HG02588 (cell line): ENCODE data around the gene ZBTB16.

Source experiments
- ATAC-seq: cut with Tn5 transposase; IDR thresholded peaks from one replicate; pipeline ENCODE4 v1.9.1; 2021; ENCODE audit warnings: mild to moderate bottlenecking, moderate library complexity; ENCODE audit not compliant: unreplicated experiment

ZBTB16 gene

DNA sequence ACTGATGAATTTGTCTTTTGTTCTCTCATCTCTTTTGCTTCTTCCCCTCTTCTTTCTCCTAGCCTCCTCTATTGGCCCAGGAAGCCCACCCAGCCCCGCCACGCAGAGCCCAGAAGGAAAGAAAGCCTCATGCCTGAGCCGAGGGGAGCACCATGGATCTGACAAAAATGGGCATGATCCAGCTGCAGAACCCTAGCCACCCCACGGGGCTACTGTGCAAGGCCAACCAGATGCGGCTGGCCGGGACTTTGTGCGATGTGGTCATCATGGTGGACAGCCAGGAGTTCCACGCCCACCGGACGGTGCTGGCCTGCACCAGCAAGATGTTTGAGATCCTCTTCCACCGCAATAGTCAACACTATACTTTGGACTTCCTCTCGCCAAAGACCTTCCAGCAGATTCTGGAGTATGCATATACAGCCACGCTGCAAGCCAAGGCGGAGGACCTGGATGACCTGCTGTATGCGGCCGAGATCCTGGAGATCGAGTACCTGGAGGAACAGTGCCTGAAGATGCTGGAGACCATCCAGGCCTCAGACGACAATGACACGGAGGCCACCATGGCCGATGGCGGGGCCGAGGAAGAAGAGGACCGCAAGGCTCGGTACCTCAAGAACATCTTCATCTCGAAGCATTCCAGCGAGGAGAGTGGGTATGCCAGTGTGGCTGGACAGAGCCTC, 3.8 kb downstream of the ZBTB16 start:
- no peak for ATAC-seq

DNA sequence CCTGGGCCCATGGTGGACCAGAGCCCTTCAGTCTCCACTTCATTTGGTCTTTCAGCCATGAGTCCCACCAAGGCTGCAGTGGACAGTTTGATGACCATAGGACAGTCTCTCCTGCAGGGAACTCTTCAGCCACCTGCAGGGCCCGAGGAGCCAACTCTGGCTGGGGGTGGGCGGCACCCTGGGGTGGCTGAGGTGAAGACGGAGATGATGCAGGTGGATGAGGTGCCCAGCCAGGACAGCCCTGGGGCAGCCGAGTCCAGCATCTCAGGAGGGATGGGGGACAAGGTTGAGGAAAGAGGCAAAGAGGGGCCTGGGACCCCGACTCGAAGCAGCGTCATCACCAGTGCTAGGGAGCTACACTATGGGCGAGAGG, 4.3 kb downstream of the ZBTB16 start:
- no peak for ATAC-seq

DNA sequence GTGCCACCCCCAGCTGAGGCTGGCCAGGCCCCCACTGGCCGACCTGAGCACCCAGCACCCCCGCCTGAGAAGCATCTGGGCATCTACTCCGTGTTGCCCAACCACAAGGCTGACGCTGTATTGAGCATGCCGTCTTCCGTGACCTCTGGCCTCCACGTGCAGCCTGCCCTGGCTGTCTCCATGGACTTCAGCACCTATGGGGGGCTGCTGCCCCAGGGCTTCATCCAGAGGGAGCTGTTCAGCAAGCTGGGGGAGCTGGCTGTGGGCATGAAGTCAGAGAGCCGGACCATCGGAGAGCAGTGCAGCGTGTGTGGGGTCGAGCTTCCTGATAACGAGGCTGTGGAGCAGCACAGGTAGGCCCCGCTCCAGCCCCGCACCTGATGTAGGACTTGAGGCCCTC, 4.7 kb downstream of the ZBTB16 start:
- no peak for ATAC-seq

DNA sequence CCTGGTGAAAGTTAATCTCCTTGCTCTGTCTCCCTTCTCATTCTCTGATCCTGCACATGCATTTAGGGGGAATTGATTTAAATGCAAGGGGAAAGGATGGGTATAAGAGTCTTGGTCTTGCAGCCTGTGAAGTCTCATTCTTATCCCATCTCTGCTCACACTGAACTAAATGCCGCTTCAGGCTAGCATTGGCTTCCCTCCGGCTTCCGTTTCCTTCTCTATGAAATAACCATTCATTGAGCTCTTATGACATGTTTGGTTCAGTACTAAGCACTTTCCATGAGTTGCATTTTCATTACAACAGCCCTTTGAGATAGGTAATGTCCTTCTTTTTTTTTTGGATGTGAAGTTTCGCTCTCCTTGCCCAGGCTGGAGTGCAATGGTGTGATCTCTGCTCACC, 5.6 kb downstream of the ZBTB16 start:
- no peak for ATAC-seq

DNA sequence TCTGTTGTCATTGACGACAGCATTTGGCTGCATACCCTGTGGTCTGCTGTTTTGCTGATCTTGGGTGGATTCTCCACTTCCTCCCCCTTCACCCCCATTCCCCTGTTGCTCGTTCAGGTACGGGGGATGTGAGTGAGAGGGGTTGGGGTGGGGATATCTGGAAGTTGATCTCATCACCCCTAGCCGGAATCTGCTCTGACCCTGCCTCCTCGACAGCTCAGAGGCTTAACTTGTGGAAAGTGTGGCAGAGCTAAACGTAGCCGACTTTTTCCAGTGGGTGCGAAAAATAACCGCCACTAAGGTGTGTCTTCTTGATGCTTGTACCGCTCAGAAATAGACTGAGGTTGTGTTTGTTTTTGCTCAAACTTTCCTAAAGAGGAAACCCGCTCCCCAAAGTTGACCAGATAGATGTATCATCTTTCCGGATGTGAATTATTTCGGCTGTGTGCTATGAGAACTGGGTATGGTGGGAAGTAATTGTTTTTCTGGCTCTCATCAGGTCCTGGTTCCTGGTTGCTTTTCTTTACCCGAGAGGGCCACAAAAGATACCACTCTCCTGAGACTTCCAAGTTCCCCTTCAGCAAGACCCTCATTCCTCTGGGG, 6.6 kb downstream of the ZBTB16 start:
- ATAC-seq: no peak

DNA sequence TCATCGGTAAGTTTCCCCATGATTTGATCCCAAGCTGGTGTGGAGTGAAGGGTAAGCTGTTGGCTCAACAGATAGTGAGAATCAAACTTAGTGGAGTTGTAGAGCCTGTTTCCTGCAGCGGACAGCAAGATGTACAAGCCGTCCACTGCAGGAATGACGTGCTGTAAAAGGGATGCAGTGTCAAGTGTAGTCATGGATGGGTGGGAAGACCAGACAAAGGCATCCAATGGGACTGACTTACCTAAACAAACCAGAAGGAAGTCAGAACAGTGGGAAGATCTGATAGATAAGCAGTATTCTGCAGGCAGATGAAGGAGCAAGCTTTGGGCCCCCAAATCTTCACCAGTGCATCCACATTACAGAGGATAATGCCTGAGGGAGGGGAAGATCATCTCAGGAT, 8.8 kb downstream of the ZBTB16 start:
- no peak for ATAC-seq

DNA sequence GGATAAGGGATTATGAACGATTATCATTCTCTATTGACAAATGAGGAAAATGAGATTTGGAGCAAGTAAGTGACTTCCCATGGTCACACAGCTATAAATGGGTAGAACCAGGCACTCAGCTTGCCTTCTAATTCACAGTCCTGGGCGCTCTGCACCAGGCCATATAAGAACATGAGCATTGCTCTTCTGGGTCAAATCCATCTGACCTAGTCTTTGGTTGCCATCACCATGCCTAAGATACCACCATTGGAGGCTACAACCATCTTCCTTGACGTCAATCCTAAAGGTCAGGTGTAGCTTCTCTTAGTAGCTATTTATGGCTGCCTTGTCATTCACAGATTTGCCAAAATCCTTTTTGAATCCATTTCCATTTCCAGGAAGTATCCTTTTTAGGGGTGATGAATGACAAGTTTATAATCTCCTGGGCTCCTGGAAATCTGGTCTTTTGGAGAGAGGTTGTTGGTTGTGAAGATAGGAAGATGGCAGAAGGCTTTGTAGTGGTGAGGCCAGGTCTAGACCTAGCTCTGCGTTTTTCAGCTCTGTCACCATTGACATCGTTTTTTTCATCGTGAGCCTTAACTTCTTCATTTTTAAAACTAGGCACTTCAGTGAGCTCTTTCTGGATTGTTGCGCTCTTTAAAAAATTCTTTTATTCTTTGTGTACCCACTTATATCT, 11.1 kb downstream of the ZBTB16 start:
- no peak for ATAC-seq

DNA sequence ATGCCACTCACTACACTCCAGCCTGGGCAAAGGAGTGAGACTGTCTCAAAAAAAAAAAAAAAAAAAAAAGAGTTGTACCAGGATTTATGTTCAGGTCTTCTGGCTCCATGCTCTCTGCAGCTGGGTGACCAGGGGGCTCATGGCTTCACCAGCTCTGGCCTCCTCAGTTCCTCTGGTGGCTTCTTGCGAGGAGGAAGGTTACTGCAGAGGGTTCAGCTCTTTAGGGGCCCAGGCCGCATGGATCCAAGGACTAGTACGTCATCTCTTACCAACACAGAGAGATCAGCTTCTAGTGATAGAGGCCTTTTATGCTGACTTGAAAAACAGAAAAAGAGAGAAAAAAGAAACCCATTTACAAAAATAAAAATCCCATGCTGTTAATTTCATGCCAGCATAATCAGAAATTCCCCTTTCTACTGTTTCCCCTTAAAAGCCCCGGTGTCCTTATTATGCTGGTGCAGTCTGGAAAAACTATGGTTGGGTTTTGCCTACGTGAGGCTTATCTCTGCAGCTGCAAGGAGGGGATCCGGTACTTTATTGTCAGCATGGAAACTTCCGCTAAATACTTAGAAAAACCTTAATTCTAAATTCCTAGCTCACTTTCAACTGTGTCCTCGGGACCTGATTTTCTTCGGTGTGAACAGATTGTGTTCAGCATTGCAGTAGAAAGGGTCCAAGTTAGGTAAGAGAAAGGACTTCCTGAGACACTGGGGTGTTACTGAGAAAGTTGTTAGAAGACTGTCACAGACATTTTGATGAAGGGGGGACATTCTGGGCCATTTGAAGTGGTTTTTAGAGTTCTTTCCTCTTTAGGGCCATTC, 13.7 kb downstream of the ZBTB16 start:
- ATAC-seq: no peak

DNA sequence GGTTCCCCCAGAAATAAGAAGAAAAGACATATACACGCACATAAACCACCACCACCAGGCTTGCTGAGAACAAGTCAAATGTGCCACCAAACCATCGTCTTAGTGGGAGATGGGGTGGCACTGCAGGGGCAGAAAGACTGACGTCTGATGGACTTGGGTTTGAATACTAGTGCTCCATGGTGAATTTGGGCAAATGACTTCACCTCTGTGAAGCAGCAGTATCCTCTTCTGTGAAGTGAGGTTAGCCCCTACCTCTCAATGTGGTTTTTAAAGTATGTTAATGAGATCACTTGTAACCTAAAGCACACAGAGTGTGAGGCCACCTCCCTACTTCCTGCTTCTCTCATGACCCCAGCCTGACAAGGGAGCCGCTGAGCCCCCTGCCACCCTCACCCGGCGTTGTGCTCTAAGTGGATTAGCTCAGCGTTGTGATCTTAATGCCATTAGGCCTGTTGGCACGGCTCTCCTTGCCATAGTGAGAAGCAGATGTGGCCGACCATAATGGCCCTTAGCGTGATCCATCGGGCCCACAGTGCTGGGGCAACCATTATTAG, 14.4 kb downstream of the ZBTB16 start:
- no peak for ATAC-seq

DNA sequence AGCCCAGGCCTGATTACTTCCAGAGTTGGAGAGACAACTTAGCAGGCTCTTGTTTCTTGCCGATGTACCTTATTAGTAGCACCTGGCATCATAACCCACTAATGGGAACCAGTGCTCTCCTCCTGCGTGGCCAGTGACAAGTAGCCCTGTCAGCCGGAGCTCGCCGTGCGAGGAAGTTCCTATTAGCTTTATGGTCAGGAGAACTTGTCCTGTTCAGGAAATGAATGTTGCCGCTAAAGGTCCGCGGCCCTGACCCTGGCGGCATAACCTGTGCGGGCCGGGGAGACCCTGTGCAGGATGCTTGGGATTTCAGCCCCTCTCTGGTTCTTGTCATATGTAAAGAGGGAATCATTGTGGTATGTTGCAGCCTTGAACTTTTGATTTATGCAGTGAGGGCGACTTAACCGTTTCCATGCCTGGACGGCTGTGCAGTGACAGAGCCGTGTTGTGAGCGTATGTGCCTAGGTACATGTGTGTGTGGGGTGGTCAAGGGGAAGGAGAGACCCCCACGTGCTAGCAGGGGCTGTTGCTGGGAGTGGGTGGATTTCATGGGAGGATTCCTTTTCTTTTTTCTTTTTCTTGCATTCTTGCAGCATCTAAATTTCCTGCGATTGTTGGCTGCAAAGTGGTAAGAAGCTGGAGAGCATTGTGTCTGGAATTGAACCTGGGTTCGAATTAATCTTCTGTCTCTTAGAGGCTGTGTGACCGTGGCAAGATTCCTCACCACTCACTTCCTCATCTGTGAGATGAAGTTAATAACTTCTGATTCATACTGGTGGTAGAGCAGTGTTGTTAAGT, 15.2 kb downstream of the ZBTB16 start:
- no peak for ATAC-seq

DNA sequence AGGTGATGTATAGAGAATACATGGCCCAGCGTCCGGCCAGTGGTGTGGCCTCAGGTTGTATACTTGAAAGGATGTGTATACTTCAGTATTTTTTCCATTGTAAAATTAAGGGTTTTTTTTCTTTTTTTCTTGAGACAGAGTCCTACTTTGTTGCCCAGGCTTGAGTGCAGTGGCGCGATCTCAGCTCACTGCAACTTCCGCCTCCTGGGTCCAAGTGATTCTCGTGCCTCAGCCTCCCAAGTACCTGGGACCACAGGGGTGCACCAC, 15.8 kb downstream of the ZBTB16 start:
- no peak for ATAC-seq

DNA sequence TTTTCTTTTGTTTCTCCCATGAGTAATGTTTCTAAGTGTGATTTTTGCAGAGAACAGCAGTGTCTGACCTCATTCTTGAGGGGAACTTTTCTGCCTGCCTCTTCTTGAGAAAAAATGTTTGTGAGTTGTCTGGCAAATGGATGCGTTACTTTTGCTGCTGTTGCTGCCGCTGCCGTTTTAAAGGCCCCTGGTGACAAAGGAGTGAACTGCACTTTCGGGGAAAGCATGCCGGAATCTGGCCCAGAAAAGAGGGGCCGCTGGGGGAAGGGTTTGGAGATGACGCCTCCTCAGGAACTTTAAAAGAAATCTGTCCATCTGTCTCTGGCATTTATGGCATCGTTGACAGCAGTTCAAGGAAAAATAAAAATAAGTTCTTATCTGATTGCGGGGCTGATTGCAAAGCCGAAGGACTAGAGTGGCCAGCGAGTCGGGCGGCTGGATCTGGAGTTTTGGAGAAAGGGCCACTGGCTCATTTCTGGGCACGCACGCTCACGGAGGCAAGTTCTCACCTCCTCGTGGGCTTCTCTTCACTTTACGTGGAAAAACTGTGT, 16.5 kb downstream of the ZBTB16 start:
- no peak for ATAC-seq

DNA sequence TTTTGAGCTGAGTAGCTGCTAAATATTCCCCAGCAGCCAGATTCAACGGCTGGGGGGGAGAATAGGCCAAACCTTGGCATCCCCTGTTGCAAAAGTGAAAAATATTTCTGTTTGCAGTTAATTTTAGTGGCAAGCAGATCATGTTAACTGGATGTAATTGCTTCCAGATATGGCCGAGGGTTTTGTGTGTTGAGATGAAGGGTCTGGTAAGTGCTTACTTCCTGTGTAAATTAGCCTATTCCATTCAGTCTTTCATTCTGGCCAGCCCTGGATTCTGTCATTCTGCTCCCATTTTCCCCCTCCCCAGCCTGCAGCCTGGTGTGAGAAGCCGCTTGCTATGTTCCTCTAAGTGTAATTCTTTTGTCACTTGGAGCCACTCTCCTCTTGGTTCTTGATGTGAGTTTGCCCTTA, 17.4 kb downstream of the ZBTB16 start:
- no peak for ATAC-seq

DNA sequence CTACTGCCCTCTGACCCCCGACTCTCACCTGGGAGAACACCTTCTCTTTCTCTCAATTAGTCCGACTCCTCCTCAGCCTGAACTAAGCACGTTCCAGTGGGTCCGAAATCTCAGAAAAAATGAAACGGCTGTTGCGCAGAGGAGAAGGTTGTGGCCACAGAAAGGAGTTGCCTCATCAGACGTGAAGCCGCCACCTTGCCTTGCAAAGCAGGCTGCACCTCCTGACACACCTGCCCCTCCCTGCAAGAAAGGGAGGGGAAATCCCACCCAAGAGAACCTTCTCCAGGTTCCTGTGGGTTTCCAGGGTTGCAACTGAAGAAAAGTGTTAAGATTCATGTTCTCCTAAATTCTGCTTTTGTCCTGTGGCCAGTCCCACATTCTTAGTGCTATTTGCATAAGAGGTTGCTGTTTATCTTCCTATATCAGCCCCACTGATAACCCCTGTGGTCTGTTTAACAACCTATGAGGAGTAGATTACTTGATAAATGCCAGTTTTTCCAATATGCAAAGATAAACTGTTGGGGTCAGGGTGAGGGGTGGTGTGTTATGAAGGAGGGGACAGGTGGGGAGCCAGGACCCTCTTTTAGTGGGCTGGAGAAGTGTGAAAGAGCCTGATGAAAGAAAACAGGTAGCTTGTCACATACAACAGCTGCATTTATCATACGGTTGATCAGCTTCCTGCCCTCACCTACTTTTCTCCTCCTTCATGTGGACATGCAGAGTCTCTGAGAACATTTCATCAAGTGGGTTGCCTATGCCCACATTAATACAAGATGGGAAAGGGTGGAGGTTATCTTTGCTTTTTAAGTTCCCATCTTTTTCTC, 18.2 kb downstream of the ZBTB16 start:
- ATAC-seq: no peak

DNA sequence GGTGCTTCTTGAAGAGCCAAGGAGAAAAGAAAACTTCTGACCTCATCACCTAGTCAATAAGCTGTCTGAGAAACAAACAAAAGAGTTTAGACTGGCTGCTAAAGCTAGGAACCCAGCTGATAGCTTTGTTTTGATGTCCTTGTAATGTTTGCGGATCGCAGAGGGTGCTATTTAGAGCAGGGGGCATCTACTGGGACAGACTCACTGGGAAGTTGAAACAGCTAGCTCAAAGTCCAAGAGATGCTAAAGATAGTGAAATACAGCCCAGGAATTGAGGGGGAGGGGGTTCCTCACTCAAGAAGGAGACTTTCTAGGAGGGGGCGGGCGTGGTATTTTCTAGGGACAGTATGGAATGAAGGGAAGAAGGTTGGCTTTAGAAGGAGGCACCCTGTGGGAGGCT, 18.9 kb downstream of the ZBTB16 start:
- no peak for ATAC-seq

DNA sequence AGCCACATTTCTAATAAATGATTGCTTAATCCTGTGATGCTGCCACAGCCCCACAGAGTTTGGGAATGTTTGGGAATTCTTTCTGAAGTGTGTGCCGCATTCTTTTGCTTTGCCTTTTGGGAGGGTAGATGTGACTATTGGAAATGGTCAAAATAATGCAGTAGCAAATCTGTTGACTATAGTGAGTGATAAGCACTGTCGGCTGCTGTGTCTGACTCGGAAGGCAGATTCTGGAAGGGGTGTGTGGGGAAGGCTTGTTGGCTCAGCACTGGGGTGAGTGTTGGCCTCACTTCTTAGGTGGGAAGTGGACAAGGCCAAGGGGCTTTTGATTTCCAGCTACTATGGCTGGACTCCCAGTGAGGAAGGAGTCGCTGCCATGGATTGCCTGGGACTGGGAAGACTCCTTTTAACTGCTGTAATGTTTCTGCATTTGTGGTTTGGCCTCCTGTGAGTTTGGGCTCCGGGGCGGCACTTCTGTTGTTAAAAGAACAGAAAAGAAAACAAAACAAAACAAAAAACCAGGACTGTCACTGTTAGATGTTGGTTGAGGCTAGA, 20.1 kb downstream of the ZBTB16 start:
- no peak for ATAC-seq

DNA sequence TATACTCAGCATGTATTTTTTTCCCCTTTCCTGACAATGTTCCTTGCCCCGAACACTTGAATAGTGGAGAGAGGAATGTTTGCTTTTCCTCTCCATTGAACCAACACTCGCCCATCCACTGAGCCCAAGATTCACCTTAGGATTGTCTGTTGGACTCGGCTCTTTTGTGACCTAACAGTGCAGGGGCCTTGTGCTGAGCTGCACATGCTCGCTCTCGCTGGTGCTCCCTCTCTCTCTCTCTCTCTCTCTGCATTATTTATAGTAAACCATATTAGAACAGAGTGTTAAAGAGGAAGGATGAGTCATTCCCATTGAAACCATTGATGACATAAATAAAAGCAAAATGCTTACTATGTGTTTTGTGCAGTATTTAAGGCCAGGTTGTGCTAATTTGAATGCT, 20.7 kb downstream of the ZBTB16 start:
- ATAC-seq: no peak

DNA sequence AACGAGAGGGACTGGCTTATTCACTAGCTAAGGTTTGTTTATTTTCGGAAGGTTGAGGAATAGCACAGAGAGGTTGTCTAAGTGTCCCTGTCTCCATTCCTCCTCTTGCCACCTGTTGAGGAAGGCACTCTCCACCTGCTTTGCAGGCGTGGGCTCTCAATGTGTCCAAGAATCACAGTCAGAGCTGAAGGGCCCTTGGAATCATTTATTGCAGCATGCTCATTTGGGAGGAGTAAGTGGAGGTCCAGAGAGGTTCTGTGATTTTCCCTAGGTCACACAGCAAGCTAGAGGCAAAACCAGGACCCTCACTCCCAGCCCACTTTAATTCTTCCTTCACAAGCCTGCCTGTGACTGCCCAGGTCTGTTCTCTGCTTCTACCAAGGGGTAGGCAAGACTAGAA, 21.3 kb downstream of the ZBTB16 start:
- no peak for ATAC-seq

DNA sequence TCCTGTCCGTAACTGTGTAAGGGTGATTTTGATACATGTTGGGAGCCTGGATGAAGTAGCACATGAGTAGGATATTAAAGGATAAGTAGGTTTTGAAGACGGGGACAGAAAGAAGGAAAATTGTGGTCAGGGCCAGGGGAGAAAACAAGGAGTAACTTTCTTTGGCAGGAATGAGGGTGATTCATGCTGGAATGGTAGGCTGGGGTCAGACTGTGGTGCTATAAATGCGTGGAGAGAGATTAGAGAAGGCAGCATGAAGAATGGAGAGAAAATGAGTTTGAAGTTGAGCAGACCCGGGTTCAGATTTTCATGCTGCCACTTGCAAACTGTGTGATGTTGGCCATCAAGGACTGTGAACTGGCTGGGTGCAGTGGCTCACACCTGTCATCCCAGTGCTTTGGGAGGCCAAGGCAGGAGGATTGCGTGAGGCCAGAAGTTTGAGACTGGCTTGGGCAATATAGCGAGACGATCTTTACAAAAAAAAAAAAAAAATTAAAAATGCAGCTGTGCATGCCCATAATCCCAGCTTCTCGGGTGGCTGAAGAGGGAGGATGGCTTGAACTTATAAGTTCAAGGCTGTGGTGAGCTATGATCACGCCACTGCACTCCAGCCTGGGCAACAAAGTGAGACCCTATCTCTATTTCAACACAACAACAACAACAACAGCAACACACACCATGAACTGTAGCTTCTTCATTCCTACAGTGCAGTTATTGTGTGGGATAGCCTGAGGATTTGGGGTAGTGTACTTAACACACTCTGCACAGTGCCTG, 22.3 kb downstream of the ZBTB16 start:
- ATAC-seq: no peak
